Endodermal cell (in vitro differentiated cells): ENCODE results near the gene SLC24A3. TPM values are rescaled to one million over a fixed set of nuclear protein-coding genes. Genes with fewer than 3 reads are reported as not detected.

Experiments used
- DNase-seq: peaks from one replicate; pipeline ENCODE4 v3.0.0-alpha.2; 2017
- H3K27ac ChIP-seq: 2 replicates; pipeline ENCODE4 v1.5.1; 2013; ENCODE audit warnings: mild to moderate bottlenecking, low read depth, low read length, moderate library complexity
- H3K27me3 ChIP-seq: 2 replicates; pipeline ENCODE4 v1.6.1; 2013; ENCODE audit warnings: mild to moderate bottlenecking, low read length, moderate library complexity; ENCODE audit not compliant: insufficient read depth, control insufficient read depth, poor library complexity, severe bottlenecking
- H3K36me3 ChIP-seq: 2 replicates; pipeline ENCODE4 v1.7.0; 2013; ENCODE audit warnings: mild to moderate bottlenecking, low read length, moderate library complexity; ENCODE audit not compliant: control insufficient read depth, insufficient read depth
- H3K4me1 ChIP-seq: one replicate; pipeline ENCODE4 v1.7.0; 2013; ENCODE audit warnings: low read length; ENCODE audit not compliant: control insufficient read depth, insufficient read depth
- H3K4me3 ChIP-seq: 2 replicates; pipeline ENCODE4 v1.5.1; 2013; ENCODE audit warnings: mild to moderate bottlenecking, low read length, moderate library complexity
- H3K9ac ChIP-seq: 2 replicates; pipeline ENCODE4 v1.6.1; 2013; ENCODE audit warnings: mild to moderate bottlenecking, low read length, moderate library complexity; ENCODE audit not compliant: poor library complexity, severe bottlenecking; ENCODE audit errors: extremely low read depth
- H3K9me3 ChIP-seq: 2 replicates; pipeline ENCODE4 v1.6.1; 2013; ENCODE audit warnings: mild to moderate bottlenecking, low read length, moderate library complexity; ENCODE audit not compliant: control insufficient read depth
- H3K27ac Mint-ChIP-seq: 2 replicates; pipeline ENCODE4 v1.8.0; 2020; ENCODE audit warnings: mixed read lengths
- H3K27me3 Mint-ChIP-seq: 2 replicates; pipeline ENCODE4 v1.8.0; 2021; ENCODE audit warnings: mild to moderate bottlenecking, mixed read lengths; ENCODE audit not compliant: insufficient read depth
- H3K36me3 Mint-ChIP-seq: 2 replicates; pipeline ENCODE4 v1.8.0; 2020; ENCODE audit warnings: low read depth, mixed read lengths
- H3K4me1 Mint-ChIP-seq: 2 replicates; pipeline ENCODE4 v1.8.0; 2020; ENCODE audit warnings: mixed read lengths
- H3K4me3 Mint-ChIP-seq: 2 replicates; pipeline ENCODE4 v1.8.0; 2020; ENCODE audit warnings: mild to moderate bottlenecking, moderate library complexity, mixed read lengths
- H3K9me3 Mint-ChIP-seq: 2 replicates; pipeline ENCODE4 v1.8.0; 2020; ENCODE audit warnings: mild to moderate bottlenecking, mixed read lengths
- CTCF ChIP-seq: fragments of 200-600 bp; sonication (generic); conservative IDR thresholded peaks from 2 replicates; pipeline ENCODE4 v1.5.0; 2021; ENCODE audit warnings: antibody characterized with exemption, mild to moderate bottlenecking
- WGBS, 2 experiments: methylation state at CpG; one replicate each; pipeline versions ENCODE4 v1.1.5 to v1.1.7; 2013; ENCODE audit warnings: missing lambda C conversion rate in 2 of 2, mixed read lengths in 1 of 2; ENCODE audit not compliant: insufficient coverage in 1 of 2, insufficient read length in 1 of 2; 5-methylcytosine and 5-hydroxymethylcytosine counted together
- total RNA-seq, 2 donors: library from RNA; stranded (reverse); fragmentation: NEBNext Ultra II Directional in 1 of 2; extraction: Animal tissue kit (Norgen Biotek cat#: 25700) in 1 of 2; gene quantifications; 2 replicates in 1 of 2; 3 replicates in 1 of 2; pipeline ENCODE4 v1.2.1, GENCODE V29; 2021

Gene SLC24A3
- total RNA-seq, 2 donors from 2014 or later: 1.5 to 1.8 TPM

- Mint-ChIP-seq H3K4me1 (peaks cover 17% of the 10 kb centered on the region), H3K36me3 (no peaks in the 10 kb centered on the region), H3K27me3 (no peaks in the 10 kb centered on the region), H3K4me3 (no peak overlapping the region), H3K27ac (no peak overlapping the region), H3K9me3 (no peaks in the 10 kb centered on the region)
- Histone ChIP-seq H3K4me3 (peak overlapping the region; percentile 53), H3K27ac (no peak overlapping the region), H3K27me3 (no peaks in the 10 kb centered on the region), H3K9me3 (no peaks in the 10 kb centered on the region), H3K4me1 (peaks cover 4% of the 10 kb centered on the region), H3K9ac (no peak overlapping the region), H3K36me3 (no peaks in the 10 kb centered on the region)
- no peak for TF ChIP-seq CTCF
- WGBS, 2 experiments: 88% methylated on average over 6 to 8 of the region's 8 CpGs
- no peak for DNase-seq
Observed at GRCh38 chr20:19244291-19244690, 31.8 kb downstream of the SLC24A3 start.

GRCh38 chr20:19249106-19249879 is 36.9 kb downstream of the SLC24A3 start:
- no peaks in the 10 kb centered on the region for H3K9me3 ChIP-seq
- H3K27me3 ChIP-seq: no peaks in the 10 kb centered on the region
- peak; percentile 45 for TF ChIP-seq CTCF
- no peak overlapping the region for H3K4me3 ChIP-seq
- Mint-ChIP-seq H3K36me3 (no peaks in the 10 kb centered on the region), H3K4me1 (peaks cover 10% of the 10 kb centered on the region), H3K4me3 (no peak overlapping the region), H3K9me3 (no peaks in the 10 kb centered on the region), H3K27ac (no peak overlapping the region), H3K27me3 (no peaks in the 10 kb centered on the region)
- WGBS, 2 experiments: 90 to 94% methylated on average over 6 of the region's 6 CpGs
- no peaks in the 10 kb centered on the region for H3K4me1 ChIP-seq
- H3K27ac ChIP-seq: no peak overlapping the region
- DNase-seq: no peak
- no peak overlapping the region for H3K9ac ChIP-seq
- no peaks in the 10 kb centered on the region for H3K36me3 ChIP-seq

GRCh38 chr20:19250346-19250745 is 37.9 kb downstream of the SLC24A3 start:
- Histone ChIP-seq H3K27me3 (no peaks in the 10 kb centered on the region), H3K36me3 (no peaks in the 10 kb centered on the region), H3K9ac (no peak overlapping the region), H3K4me1 (no peaks in the 10 kb centered on the region), H3K9me3 (no peaks in the 10 kb centered on the region), H3K27ac (no peak overlapping the region), H3K4me3 (no peak overlapping the region)
- DNase-seq: no peak
- Mint-ChIP-seq H3K4me1 (peaks cover 3% of the 10 kb centered on the region), H3K27me3 (no peaks in the 10 kb centered on the region), H3K36me3 (no peaks in the 10 kb centered on the region), H3K27ac (no peak overlapping the region), H3K9me3 (no peaks in the 10 kb centered on the region), H3K4me3 (no peak overlapping the region)
- TF ChIP-seq CTCF: no peak
